HCT116 (cell line): ENCODE measurements around the gene MINDY4B. TPM values are rescaled to one million over a fixed set of nuclear protein-coding genes. Genes with fewer than 3 reads are reported as not detected.

Experiments used
- ATAC-seq: fragments of 200-7000 bp; cut with Tn5 transposase; 2 replicates; pipeline ENCODE4 v1.9.1; 2020; ENCODE audit warnings: mild to moderate bottlenecking, moderate library complexity
- BruUV-seq: library from RNA; stranded (reverse); fragments of 400-500 nt; replicated peaks from 2 replicates; lab custom pipeline; 2021; lab: Mats Ljungman, UMichigan
- CTCF ChIA-PET: fragments of 300-600 bp; sonication (Branson Sonifier 250); formaldehyde crosslinking; loops from one replicate; lab custom pipeline; 2021; ENCODE audit warnings: antibody characterized with exemption; lab: Charles Lee
- POLR2A ChIA-PET: fragments of 300-600, 350-600 bp; sonication (Branson Sonifier 250); formaldehyde crosslinking; loops from one replicate; lab custom pipeline; 2021; ENCODE audit warnings: antibody characterized with exemption; lab: Charles Lee
- RAD21 ChIA-PET, 2 experiments: fragments of 300-600 bp; sonication (Branson Sonifier 250); formaldehyde crosslinking; loops; one replicate each; lab custom pipeline; 2023; ENCODE audit warnings: low total read pairs in 2 of 2; ENCODE audit not compliant: uncharacterized antibody in 2 of 2, unreplicated experiment in 2 of 2, low non-redundant PET in 1 of 2; lab: Charles Lee
- DNase-seq: peaks from one replicate; pipeline ENCODE4 v3.0.0-alpha.2; 2010; ENCODE audit warnings: low read depth, low spot score
- H2AFZ ChIP-seq: fragments of 200-600 bp; shearing (Covaris generic), sonication (generic); 2 replicates; pipeline ENCODE4 v1.6.1; 2017; ENCODE audit warnings: low read depth, mixed run types, mixed read lengths, antibody characterized with exemption, low read length; ENCODE audit not compliant: poor library complexity, severe bottlenecking
- H3K27ac ChIP-seq: 2 replicates; pipeline ENCODE4 v1.5.1; 2012; ENCODE audit warnings: low read depth, low read length
- H3K27me3 ChIP-seq: fragments of 200-600 bp; sonication (generic); 2 replicates; pipeline ENCODE4 v1.6.1; 2016; ENCODE audit warnings: mixed run types, low read length, mixed read lengths; ENCODE audit not compliant: insufficient read depth
- H3K36me3 ChIP-seq, 2 experiments: fragments of 200-500 bp in 1 of 2; fragments of 200-600 bp in 1 of 2; sonication (Bioruptor generic) in 1 of 2; sonication (generic) in 1 of 2; 2 replicates each; pipeline versions ENCODE4 v1.5.1 to v1.6.1; 2014 to 2016; ENCODE audit warnings: low read length in 2 of 2, inconsistent platforms in 1 of 2, mixed read lengths in 1 of 2, mixed run types in 1 of 2; ENCODE audit not compliant: insufficient read depth in 2 of 2, control insufficient read depth in 1 of 2
- H3K4me1 ChIP-seq, 2 experiments: fragments of 200-600 bp in 1 of 2; sonication (generic) in 1 of 2; 2 replicates each; pipeline versions ENCODE4 v1.5.1 to v1.6.1; 2012 to 2017; ENCODE audit warnings: low read length in 2 of 2, inconsistent platforms in 1 of 2, mild to moderate bottlenecking in 1 of 2, mixed read lengths in 1 of 2, mixed run types in 1 of 2, moderate library complexity in 1 of 2; ENCODE audit not compliant: insufficient read depth in 2 of 2, control insufficient read depth in 1 of 2
- H3K4me2 ChIP-seq: fragments of 200-600 bp; sonication (generic); 2 replicates; pipeline ENCODE4 v1.6.1; 2017; ENCODE audit warnings: mixed run types, low read length, mixed read lengths
- H3K4me3 ChIP-seq, 2 experiments: fragments of 200-600 bp in 1 of 2; sonication (generic) in 1 of 2; replicated peaks in 1 of 2; 2 replicates each; pipeline ENCODE4 v1.5.1; 2011 to 2016; ENCODE audit warnings: low read length in 2 of 2, control low read depth in 1 of 2, low read depth in 1 of 2, mild to moderate bottlenecking in 1 of 2, mixed read lengths in 1 of 2, mixed run types in 1 of 2
- H3K79me2 ChIP-seq: fragments of 200-600 bp; sonication (generic); 2 replicates; pipeline ENCODE4 v1.6.1; 2017; ENCODE audit warnings: mild to moderate bottlenecking, mixed run types, low read length, moderate library complexity, mixed read lengths; ENCODE audit not compliant: insufficient read depth
- H3K9ac ChIP-seq: fragments of 200-600 bp; sonication (generic); 2 replicates; pipeline ENCODE4 v1.6.1; 2016; ENCODE audit warnings: low read length, mixed read lengths
- H3K9me2 ChIP-seq: fragments of 200-600 bp; sonication (generic), shearing (Covaris generic); 2 replicates; pipeline ENCODE4 v1.6.1; 2017; ENCODE audit warnings: mixed run types, mild to moderate bottlenecking, moderate library complexity; ENCODE audit not compliant: insufficient read depth
- H3K9me3 ChIP-seq, 2 experiments: fragments of 200-500 bp in 1 of 2; fragments of 200-600 bp in 1 of 2; sonication (Bioruptor generic) in 1 of 2; sonication (generic) in 1 of 2; 2 replicates each; pipeline ENCODE4 v1.6.1; 2014 to 2017; ENCODE audit warnings: low read length in 2 of 2, mixed read lengths in 2 of 2, inconsistent platforms in 1 of 2, low read depth in 1 of 2, mild to moderate bottlenecking in 1 of 2, mixed run types in 1 of 2, moderate library complexity in 1 of 2; ENCODE audit not compliant: control insufficient read depth in 1 of 2, insufficient read depth in 1 of 2
- H4K20me1 ChIP-seq: fragments of 200-600 bp; sonication (generic), shearing (Covaris generic); 2 replicates; pipeline ENCODE4 v1.6.1; 2017; ENCODE audit warnings: mixed run types, mild to moderate bottlenecking, moderate library complexity; ENCODE audit not compliant: insufficient read depth
- ATF3 ChIP-seq: IDR thresholded peaks from 2 replicates; pipeline ENCODE4 v1.6.1; 2012
- CBX3 ChIP-seq: IDR thresholded peaks from 2 replicates; pipeline ENCODE4 v1.6.1; 2012; ENCODE audit warnings: low read depth
- CEBPB ChIP-seq: IDR thresholded peaks from 2 replicates; pipeline ENCODE4 v1.6.1; 2012; ENCODE audit warnings: low read depth
- CTCF ChIP-seq, 3 experiments: fragments of 200-600 bp in 1 of 3; sonication (generic) in 1 of 3; IDR thresholded peaks in 2 of 3; conservative IDR thresholded peaks in 1 of 3; 2 replicates each; pipeline ENCODE4 v1.5.1; 2012 to 2017; ENCODE audit warnings: low read depth in 2 of 3, low read length in 2 of 3, antibody characterized with exemption in 1 of 3, borderline replicate concordance in 1 of 3, control low read depth in 1 of 3, mild to moderate bottlenecking in 1 of 3, mixed read lengths in 1 of 3, mixed run types in 1 of 3, moderate library complexity in 1 of 3; ENCODE audit not compliant: insufficient read depth in 1 of 3
- EGR1 ChIP-seq: IDR thresholded peaks from 2 replicates; pipeline ENCODE4 v1.6.1; 2012; ENCODE audit warnings: low read depth
- ELF1 ChIP-seq: IDR thresholded peaks from 2 replicates; pipeline ENCODE4 v1.6.1; 2012; ENCODE audit warnings: low read depth, borderline replicate concordance
- EZH2 ChIP-seq: fragments of 200-600 bp; sonication (generic); IDR thresholded peaks from 2 replicates; pipeline ENCODE4 v1.6.1; 2017; ENCODE audit warnings: antibody characterized with exemption, mixed run types
- MAX ChIP-seq: IDR thresholded peaks from 2 replicates; pipeline ENCODE4 v1.6.1; 2012
- RAD21 ChIP-seq: IDR thresholded peaks from 2 replicates; pipeline ENCODE4 v1.6.1; 2012; ENCODE audit warnings: low read depth, mild to moderate bottlenecking
- SIN3A ChIP-seq: IDR thresholded peaks from 2 replicates; pipeline ENCODE4 v1.6.1; 2012; ENCODE audit warnings: low read depth
- SP1 ChIP-seq: IDR thresholded peaks from 2 replicates; pipeline ENCODE4 v1.6.1; 2012; ENCODE audit warnings: low read depth
- TCF7L2 ChIP-seq: IDR thresholded peaks from 2 replicates; pipeline ENCODE4 v1.7.0; 2011; ENCODE audit warnings: borderline replicate concordance, inconsistent platforms; ENCODE audit not compliant: insufficient read depth, insufficient read length; ENCODE audit errors: extremely low read depth
- ZBTB33 ChIP-seq: IDR thresholded peaks from 2 replicates; pipeline ENCODE4 v1.6.1; 2011; ENCODE audit warnings: mild to moderate bottlenecking, low read length, moderate library complexity; ENCODE audit not compliant: insufficient replicate concordance; ENCODE audit errors: extremely low read depth
- ZFX ChIP-seq: fragments of 450-650 bp; IDR thresholded peaks from 2 replicates; pipeline ENCODE4 v1.6.1; 2017
- ZNF274 ChIP-seq: fragments of 200-500 bp; sonication (Bioruptor generic); IDR thresholded peaks from 2 replicates; pipeline ENCODE4 v1.6.1; 2014; ENCODE audit warnings: mild to moderate bottlenecking, low read depth, low read length, inconsistent platforms
- intact Hi-C: fragments of 100-400 bp; cut with micrococcal nuclease; formaldehyde crosslinking; loops from 2 replicates; pipeline ENCODE4 v1.10.0; 2022
- total RNA-seq: library from RNA; stranded (reverse); gene quantifications from one replicate; pipeline ENCODE4 v1.2.1, GENCODE V29; 2021; ENCODE audit not compliant: unreplicated experiment

MINDY4B gene
- total RNA-seq, 1 experiment from 2014 or later: not detected

GRCh38 chr3:150926328-150926727, 21.1 kb upstream of the MINDY4B start:
- no peaks in the 10 kb centered on the region for H3K9me2 ChIP-seq
- no peaks in the 10 kb centered on the region for H3K36me3 ChIP-seq
- no peak for DNase-seq
- CTCF ChIA-PET: interaction anchor here (0.8 to 1.7 kb wide), 5 partner anchors 8 to 219 kb away, joined by 3 to 5 read pairs (median 4); partner anchors contain the start of gene MED12L
- RAD21 ChIA-PET: interaction anchor here in 1 of 2 experiments (0.5 kb wide), 1 partner anchor 61 kb away, joined by 3 read pairs; no protein-coding TSS in a partner anchor
- H3K4me2 ChIP-seq: no peak overlapping the region
- H2AFZ ChIP-seq: peak overlapping the region; percentile 63
- H3K27me3 ChIP-seq: no peaks in the 10 kb centered on the region; the same call in 1 of the 2 replicates
- intact Hi-C loops: loop anchor here (10.0 kb wide), 1 partner anchor 358 kb away; no protein-coding TSS in a partner anchor
- TF ChIP-seq RAD21 (no peak), ZBTB33 (no peak), ELF1 (no peak)
- no peaks in the 10 kb centered on the region for H3K79me2 ChIP-seq
- H3K9me3 ChIP-seq: no peaks in the 10 kb centered on the region
- no peak overlapping the region for H3K4me3 ChIP-seq
- H4K20me1 ChIP-seq: no peaks in the 10 kb centered on the region
- H3K9ac ChIP-seq: no peak overlapping the region
- H3K27ac ChIP-seq: no peak overlapping the region
- no peak for ATAC-seq
- BruUV-seq: no TSS peak
- H3K4me1 ChIP-seq: peaks cover 0 to 10% of the 10 kb centered on the region in 2 experiments; a peak in 2 of 4 replicates
- POLR2A ChIA-PET: no interaction called here

- CTCF ChIA-PET: interaction anchor here (0.8 to 1.7 kb wide), 4 partner anchors 9 to 220 kb away, joined by 3 to 5 read pairs (median 4); partner anchors contain the start of gene MED12L
- H2AFZ ChIP-seq: peak overlapping the region; percentile 63
- TF ChIP-seq CBX3: no peak
- TF ChIP-seq EGR1: no peak
- no peak for TF ChIP-seq ZFX
- peak; percentile 91 for TF ChIP-seq RAD21
- peak; percentile 76 for TF ChIP-seq TCF7L2
- no peak for TF ChIP-seq EZH2
- no peak for TF ChIP-seq ZNF274
- no peak for TF ChIP-seq SIN3A
- no peak for TF ChIP-seq ATF3
- no peak for TF ChIP-seq SP1
- no peak for TF ChIP-seq CEBPB
- peak; percentile 86 to 88 (median 88) for TF ChIP-seq CTCF (IDR thresholded peaks at IDR 0.05 in 2 of 3, conservative IDR thresholded peaks at IDR 0.05 in 1 of 3; ENCODE audit: borderline replicate concordance in 1 of 3, insufficient read depth in 1 of 3, low read depth in 2 of 3, low read length in 2 of 3)
- no peak for TF ChIP-seq MAX
Measured at GRCh38 chr3:150925751-150926201, 20.5 kb upstream of the MINDY4B start.

More at GRCh38 chr3:150925751-150926201, 20.5 kb upstream of the MINDY4B start:
- peak overlapping the region; percentile 55 for H3K4me2 ChIP-seq
- no peaks in the 10 kb centered on the region; the same call in 1 of the 2 replicates for H3K27me3 ChIP-seq
- H3K27ac ChIP-seq: no peak overlapping the region
- H3K79me2 ChIP-seq: no peaks in the 10 kb centered on the region
- H3K4me3 ChIP-seq: peak overlapping the region in 1 of 2 experiments; percentile 19; a peak in 1 of 4 replicates
- H3K9me2 ChIP-seq: no peaks in the 10 kb centered on the region
- no peaks in the 10 kb centered on the region for H4K20me1 ChIP-seq
- ChIA-PET RAD21 (no interaction called here), POLR2A (no interaction called here)
- intact Hi-C loops: loop anchor here (1.0 to 10.0 kb wide), 2 partner anchors 221 to 359 kb away; no protein-coding TSS in a partner anchor
- peaks cover 0 to 10% of the 10 kb centered on the region in 2 experiments; a peak in 2 of 4 replicates for H3K4me1 ChIP-seq
- ATAC-seq (peak; percentile 97), DNase-seq (peak; percentile 42)
- no peaks in the 10 kb centered on the region for H3K36me3 ChIP-seq
- H3K9me3 ChIP-seq: no peaks in the 10 kb centered on the region
- H3K9ac ChIP-seq: no peak overlapping the region
- no TSS peak for BruUV-seq
